HepG2 (cell line): Measurements from ENCODE around the gene VAMP2. TPM values are rescaled to one million over a fixed set of nuclear protein-coding genes. Genes with fewer than 3 reads are reported as not detected.

Source experiments
- ATAC-seq: fragments of 200-7000 bp; cut with Tn5 transposase; 3 replicates; pipeline ENCODE4 v1.9.1; 2020; ENCODE audit warnings: mild to moderate bottlenecking, moderate library complexity
- BruUV-seq: library from RNA; stranded (reverse); fragments of 400-500 nt; replicated peaks from 2 replicates; lab custom pipeline; 2021; lab: Mats Ljungman, UMichigan
- CTCF ChIA-PET: fragments of 300-600 bp; formaldehyde crosslinking; extraction: SDS; loops from one replicate; lab custom pipeline; 2021; ENCODE audit warnings: low total read pairs, inconsistent platforms, low intra/inter-chr PET ratio; lab: Yijun Ruan, JAX
- POLR2A ChIA-PET: fragments of 350-600 bp; sonication (Branson Sonifier 250); formaldehyde crosslinking; loops from one replicate; lab custom pipeline; 2020; ENCODE audit warnings: antibody characterized with exemption, inconsistent platforms; lab: Yijun Ruan, JAX
- DNase-seq: peaks from one replicate; pipeline ENCODE4 v3.0.0-alpha.2; 2015; ENCODE audit warnings: low spot score
- FAIRE-seq: peaks from 3 replicates; lab custom pipeline; 2011; peaks lifted over from hg19 to GRCh38; lab: Jason Lieb, UNC
- H2AFZ ChIP-seq: one replicate; pipeline ENCODE4 v1.6.1; 2011; ENCODE audit warnings: low read length, inconsistent platforms
- H3K27ac ChIP-seq: fragments of 300-600 bp; 3 replicates; pipeline ENCODE4 v1.8.0; 2011; ENCODE audit warnings: mixed run types, mild to moderate bottlenecking, mixed read lengths, low read length, inconsistent platforms; ENCODE audit not compliant: insufficient read depth; ENCODE audit errors: extremely low read length
- H3K27me3 ChIP-seq, 2 experiments: fragments of 200-600 bp in 1 of 2; 2 replicates in 1 of 2; 3 replicates in 1 of 2; pipeline versions ENCODE4 v1.6.0 to v1.8.0; 2011; ENCODE audit warnings: low read length in 2 of 2, mild to moderate bottlenecking in 2 of 2, moderate library complexity in 2 of 2, inconsistent platforms in 1 of 2; ENCODE audit not compliant: insufficient read depth in 2 of 2, control insufficient read depth in 1 of 2
- H3K36me3 ChIP-seq, 2 experiments: fragments of 200-600 bp in 1 of 2; replicated peaks in 1 of 2; 2 replicates in 1 of 2; 3 replicates in 1 of 2; pipeline versions ENCODE4 v1.5.1 to v1.8.0; 2011; ENCODE audit warnings: low read length in 2 of 2, inconsistent platforms in 1 of 2; ENCODE audit not compliant: insufficient read depth in 2 of 2, control insufficient read depth in 1 of 2
- H3K4me1 ChIP-seq: 2 replicates; pipeline ENCODE4 v1.5.1; 2012; ENCODE audit warnings: low read length, inconsistent platforms; ENCODE audit not compliant: insufficient read depth
- H3K4me2 ChIP-seq: 2 replicates; pipeline ENCODE4 v1.6.0; 2011; ENCODE audit warnings: low read depth, low read length, inconsistent platforms
- H3K4me3 ChIP-seq, 3 experiments: fragments of 200-600 bp in 1 of 3; sonication (generic), shearing (Covaris generic) in 1 of 3; replicated peaks in 1 of 3; 2 replicates each; pipeline ENCODE4 v1.5.1; 2011 to 2016; ENCODE audit warnings: low read length in 3 of 3, inconsistent platforms in 2 of 3, low read depth in 2 of 3, mild to moderate bottlenecking in 2 of 3, control low read depth in 1 of 3, mixed read lengths in 1 of 3; ENCODE audit not compliant: insufficient read depth in 1 of 3
- H3K79me2 ChIP-seq: one replicate; pipeline ENCODE4 v1.6.1; 2011; ENCODE audit warnings: low read length, inconsistent platforms; ENCODE audit not compliant: insufficient read depth
- H3K9ac ChIP-seq: 2 replicates; pipeline ENCODE4 v1.6.0; 2011; ENCODE audit warnings: mild to moderate bottlenecking, low read depth, low read length, inconsistent platforms; ENCODE audit not compliant: insufficient read depth
- H3K9me3 ChIP-seq: 2 replicates; pipeline ENCODE4 v1.5.1; 2012; ENCODE audit warnings: mild to moderate bottlenecking, low read length
- H4K20me1 ChIP-seq: 2 replicates; pipeline ENCODE4 v1.6.0; 2011; ENCODE audit warnings: inconsistent platforms, mild to moderate bottlenecking, low read length, moderate library complexity; ENCODE audit not compliant: insufficient read depth
- DPF2 ChIP-seq: sonication (generic); formaldehyde crosslinking; IDR thresholded peaks from 2 replicates; pipeline ENCODE4 v1.4.0; 2020; ENCODE audit warnings: mild to moderate bottlenecking, low read depth, missing genetic modification reagents, borderline replicate concordance
- E2F5 ChIP-seq: sonication (generic); formaldehyde crosslinking; conservative IDR thresholded peaks from 2 replicates; pipeline ENCODE4 v1.4.0; 2020; ENCODE audit warnings: missing genetic modification reagents
- GFI1 ChIP-seq: sonication (generic); formaldehyde crosslinking; IDR thresholded peaks from 2 replicates; pipeline ENCODE4 v1.5.0; 2020; ENCODE audit warnings: missing genetic modification reagents, mild to moderate bottlenecking, borderline replicate concordance
- GZF1 ChIP-seq: sonication (generic); formaldehyde crosslinking; IDR thresholded peaks from 2 replicates; pipeline ENCODE4 v1.5.1; 2020; ENCODE audit warnings: mild to moderate bottlenecking, missing genetic modification reagents
- HOXD1 ChIP-seq: sonication (generic); formaldehyde crosslinking; IDR thresholded peaks from 2 replicates; pipeline ENCODE4 v1.5.0; 2020; ENCODE audit warnings: missing genetic modification reagents
- IKZF1 ChIP-seq: fragments of 450-650 bp; IDR thresholded peaks from 2 replicates; pipeline ENCODE4 v1.7.1; 2016
- MED8 ChIP-seq: sonication (generic); formaldehyde crosslinking; IDR thresholded peaks from 2 replicates; pipeline ENCODE4 v1.8.1; 2023; ENCODE audit warnings: mild to moderate bottlenecking, missing genetic modification reagents; ENCODE audit not compliant: insufficient replicate concordance
- RARG ChIP-seq: sonication (generic); formaldehyde crosslinking; IDR thresholded peaks from 2 replicates; pipeline ENCODE4 v1.4.0; 2020; ENCODE audit warnings: low read depth, mild to moderate bottlenecking, missing genetic modification reagents
- RBAK ChIP-seq: sonication (generic); formaldehyde crosslinking; IDR thresholded peaks from 2 replicates; pipeline ENCODE4 v1.5.1; 2020; ENCODE audit warnings: mild to moderate bottlenecking, missing genetic modification reagents
- REXO4 ChIP-seq: sonication (generic); formaldehyde crosslinking; IDR thresholded peaks from 2 replicates; pipeline ENCODE4 v1.8.0; 2022; ENCODE audit warnings: missing genetic modification reagents, mild to moderate bottlenecking, borderline replicate concordance
- RFX5 ChIP-seq: IDR thresholded peaks from 2 replicates; pipeline ENCODE4 v1.6.1; 2011; ENCODE audit warnings: low read depth, low read length, improper control_type of control experiment
- SIN3A ChIP-seq: IDR thresholded peaks from 2 replicates; pipeline ENCODE4 v1.6.1; 2011; ENCODE audit warnings: low read depth, mild to moderate bottlenecking, control low read depth, low read length, borderline replicate concordance
- SMC3 ChIP-seq: IDR thresholded peaks from 2 replicates; pipeline ENCODE4 v1.6.1; 2011; ENCODE audit warnings: low read length, improper control_type of control experiment
- SNRNP70 ChIP-seq: fragments of 200-400 bp; formaldehyde crosslinking; IDR thresholded peaks from 2 replicates; pipeline ENCODE4 v1.6.1; 2017; ENCODE audit warnings: mild to moderate bottlenecking, low read depth, low read length, moderate library complexity
- SOX6 ChIP-seq, 2 experiments: fragments of 450-650 bp in 1 of 2; sonication (generic) in 1 of 2; formaldehyde crosslinking in 1 of 2; IDR thresholded peaks; 2 replicates each; pipeline versions ENCODE4 v1.4.0 to v1.6.1; 2017 to 2020; ENCODE audit warnings: antibody characterized with exemption in 1 of 2, mild to moderate bottlenecking in 1 of 2, missing genetic modification reagents in 1 of 2
- SP4 ChIP-seq: sonication (generic); formaldehyde crosslinking; IDR thresholded peaks from 2 replicates; pipeline ENCODE4 v1.8.1; 2023; ENCODE audit warnings: mild to moderate bottlenecking, missing genetic modification reagents
- SPEN ChIP-seq: sonication (generic); formaldehyde crosslinking; IDR thresholded peaks from 2 replicates; pipeline ENCODE4 v1.5.1; 2020; ENCODE audit warnings: low read depth, mild to moderate bottlenecking, missing genetic modification reagents
- THYN1 ChIP-seq: sonication (generic); formaldehyde crosslinking; IDR thresholded peaks from 2 replicates; pipeline ENCODE4 v1.8.1; 2023; ENCODE audit warnings: low read depth, mild to moderate bottlenecking, moderate library complexity, missing genetic modification reagents, borderline replicate concordance
- ZKSCAN1 ChIP-seq: fragments of 150-350 bp; IDR thresholded peaks from 2 replicates; pipeline ENCODE4 v1.6.1; 2014; ENCODE audit warnings: low read length
- ZKSCAN5 ChIP-seq: sonication (generic); formaldehyde crosslinking; IDR thresholded peaks from 2 replicates; pipeline ENCODE4 v1.5.1; 2020; ENCODE audit warnings: mild to moderate bottlenecking, missing genetic modification reagents
- ZNF414 ChIP-seq: sonication (generic); formaldehyde crosslinking; IDR thresholded peaks from 2 replicates; pipeline ENCODE4 v1.5.0; 2020; ENCODE audit warnings: missing genetic modification reagents
- ZNF530 ChIP-seq: sonication (generic); formaldehyde crosslinking; IDR thresholded peaks from 2 replicates; pipeline ENCODE4 v1.5.0; 2020; ENCODE audit warnings: low read depth, mild to moderate bottlenecking, missing genetic modification reagents
- ZNF547 ChIP-seq: sonication (generic); formaldehyde crosslinking; IDR thresholded peaks from 2 replicates; pipeline ENCODE4 v1.5.1; 2020; ENCODE audit warnings: mild to moderate bottlenecking, missing genetic modification reagents
- ZNF563 ChIP-seq: sonication (generic); formaldehyde crosslinking; IDR thresholded peaks from 2 replicates; pipeline ENCODE4 v1.8.0; 2022; ENCODE audit warnings: mild to moderate bottlenecking, moderate library complexity, missing genetic modification reagents
- ZNF607 ChIP-seq: sonication (generic); formaldehyde crosslinking; IDR thresholded peaks from 2 replicates; pipeline ENCODE4 v1.5.1; 2020; ENCODE audit warnings: missing genetic modification reagents, mild to moderate bottlenecking, borderline replicate concordance
- WGBS: methylation state at CpG from one replicate; pipeline ENCODE4 v1.1.6; 2017; ENCODE audit warnings: low lambda C conversion rate; 5-methylcytosine and 5-hydroxymethylcytosine counted together
- in situ Hi-C: cut with HindIII; loops from 2 replicates; pipeline ENCODE4 v1.10.0; 2017; ENCODE audit warnings: low pct_unique_long_range_greater_than_20kb; ENCODE audit not compliant: extremely low pct_ligation_motif_present
- intact Hi-C: fragments of 100-400 bp; cut with micrococcal nuclease; formaldehyde crosslinking; loops from one replicate; pipeline ENCODE4 v1.10.0; 2022; ENCODE audit not compliant: unreplicated experiment
- polyA plus RNA-seq, 8 experiments: library from polyadenylated mRNA; depleted of rRNA in 3 of 8; stranded (reverse) in 7 of 8; unstranded in 1 of 8; fragments of >200 nt; fragmentation: Illumina TruSeq in 4 of 8; extraction: Trizol in 4 of 8; gene quantifications; 2 replicates each; pipeline versions ENCODE4 v1.2.1 to v1.2.3, GENCODE V29; 2011 to 2016; ENCODE audit warnings: low read depth in 4 of 8, missing spikeins in 1 of 8, mixed read lengths in 1 of 8; ENCODE audit not compliant: insufficient read depth in 1 of 8
- total RNA-seq, 5 experiments: library from RNA; depleted of rRNA; stranded (reverse); fragments of >200 nt; fragmentation: Illumina TruSeq; extraction: Trizol; gene quantifications; 2 replicates each; pipeline ENCODE4 v1.2.3, GENCODE V29; 2016; ENCODE audit warnings: low read depth in 1 of 5

The VAMP2 gene
- total and polyA plus RNA-seq, 2 of the 13 experiments (the other 11 are each of a cell fraction or from before 2014, with no cell fraction given) = 3.9 to 17.2 TPM

GRCh38 chr17:8189041-8189710 is 26.4 kb upstream of the VAMP2 start:
- peak; percentile 4 for ATAC-seq
- no peak for DNase-seq
- no peak overlapping the region for H2AFZ ChIP-seq
- CTCF ChIA-PET = no interaction called here
- peaks cover 47% of the 10 kb centered on the region for H3K4me1 ChIP-seq
- WGBS = 5% methylated on average over 8 of the region's 67 CpGs
- peaks cover 6% of the 10 kb centered on the region for H4K20me1 ChIP-seq
- intact Hi-C loops = loop anchor here (5.0 kb wide), 1 partner anchor 52 kb away; no protein-coding TSS in a partner anchor
- peak overlapping the region; percentile 98 for H3K4me2 ChIP-seq
- peaks cover 8% of the 10 kb centered on the region for H3K79me2 ChIP-seq
- H3K27ac ChIP-seq = peak overlapping the region; percentile 64
- FAIRE-seq = no peak
- POLR2A ChIA-PET = interaction anchor here (2.2 to 9.9 kb wide), 7 partner anchors 14 to 502 kb away, joined by 5 to 160 read pairs (median 21); partner anchors contain the start of genes AURKB, CTC1, PFAS and SLC25A35
- no peaks in the 10 kb centered on the region for H3K36me3 ChIP-seq
- in situ Hi-C loops = loop anchor here (5.0 to 10.0 kb wide), 2 partner anchors 33 to 64 kb away; partner anchors contain the start of gene HES7
- no peaks in the 10 kb centered on the region; a peak in 1 of 5 replicates for H3K27me3 ChIP-seq
- H3K9ac ChIP-seq = peak overlapping the region; percentile 79
- BruUV-seq = no TSS peak
- peak overlapping the region; percentile 74 to 92 (median 77) for H3K4me3 ChIP-seq
- H3K9me3 ChIP-seq = no peaks in the 10 kb centered on the region
- 0 out of 2 replicates have a peak, but pooled peaks have one; percentile 49 for TF ChIP-seq ZNF607 (CRISPR knock-in tag)
- no peak for TF ChIP-seq REXO4
- no peak for TF ChIP-seq MED8
- TF ChIP-seq ZNF530 = 0 out of 2 replicates have a peak, but pooled peaks have one; percentile 38
- TF ChIP-seq SMC3 = no peak
- TF ChIP-seq ZKSCAN1 = no peak
- no peak for TF ChIP-seq HOXD1 (CRISPR knock-in tag)
- no peak for TF ChIP-seq SOX6 (IDR thresholded peaks at IDR 0.05)
- no peak; the same call in 1 of the 2 replicates for TF ChIP-seq SOX6 (CRISPR knock-in tag; IDR thresholded peaks at IDR 0.05)
- no peak for TF ChIP-seq ZNF547 (CRISPR knock-in tag)
- TF ChIP-seq IKZF1 = no peak
- TF ChIP-seq THYN1 (CRISPR knock-in tag) = no peak
- TF ChIP-seq SNRNP70 = no peak
- no peak for TF ChIP-seq ZKSCAN5 (CRISPR knock-in tag)
- TF ChIP-seq DPF2 (CRISPR knock-in tag) = no peak
- no peak for TF ChIP-seq ZNF563 (CRISPR knock-in tag)
- TF ChIP-seq E2F5 (CRISPR knock-in tag) = no peak
- TF ChIP-seq SPEN = no peak
- no peak for TF ChIP-seq SP4
- TF ChIP-seq RFX5 = no peak
- 0 out of 2 replicates have a peak, but pooled peaks have one; percentile 11 for TF ChIP-seq GFI1
- TF ChIP-seq GZF1 (CRISPR knock-in tag) = no peak
- no peak for TF ChIP-seq ZNF414 (CRISPR knock-in tag)
- TF ChIP-seq RBAK = no peak
- no peak for TF ChIP-seq RARG
- no peak for TF ChIP-seq SIN3A
